ENCODE measurements around the gene OR6S1. TPM values are rescaled to one million over a fixed set of nuclear protein-coding genes. Genes with fewer than 3 reads are reported as not detected.

OR6S1 gene
- total and polyA plus RNA-seq, 10 of the 15 experiments (the other 5 are each of a cell fraction or from before 2014, with no cell fraction given), result 0.22 to 0.67 (median 0.43) TPM; not detected in 4

GRCh38 chr14:20624495-20625070 is 16.9 kb downstream of the OR6S1 start (continued):
- no peak for TF ChIP-seq CUX1 (IDR thresholded peaks at IDR 0.05; ENCODE audit: insufficient replicate concordance, low read depth, low read length)
- TF ChIP-seq RUNX3 (IDR thresholded peaks at IDR 0.05; ENCODE audit: low read length), result no peak
- no peak for TF ChIP-seq SMAD5 (IDR thresholded peaks at IDR 0.05; ENCODE audit: low read depth)
- peak in 1 of 2 experiments; percentile 61; a peak in 1 of 3 replicates for TF ChIP-seq EGR1 (IDR thresholded peaks at IDR 0.05; ENCODE audit: borderline replicate concordance in 1 of 2, low read depth in 2 of 2, low read length in 2 of 2)
- no peak for TF ChIP-seq ZNF274 (IDR thresholded peaks at IDR 0.05; ENCODE audit: insufficient read depth, insufficient read length)
- TF ChIP-seq YY1 (IDR thresholded peaks at IDR 0.05; ENCODE audit: low read depth, low read length), result peak; percentile 50; the same call in 1 of the 2 replicates
- TF ChIP-seq MLLT1 (IDR thresholded peaks at IDR 0.05), result 0 out of 2 replicates have a peak, but pooled peaks have one; percentile 16

Data from GM12878 (cell line).